GM13977 (cell line): ENCODE measurements around the gene ARID3A.

Source experiments
- DNase-seq: peaks from one replicate; pipeline ENCODE4 v3.0.0; 2012; ENCODE audit warnings: low spot score
- CTCF ChIP-seq: IDR thresholded peaks from 2 replicates; pipeline ENCODE4 v1.5.1; 2012; ENCODE audit warnings: mild to moderate bottlenecking, control low read depth; ENCODE audit not compliant: insufficient read depth; ENCODE audit errors: extremely low read depth, missing control alignments
- in situ Hi-C: fragments of 300-500 bp; cut with MboI; formaldehyde crosslinking; loops from one replicate; pipeline ENCODE4 v1.12.0; 2022; ENCODE audit warnings: low sequenced_read_pairs, low pct_unique_long_range_greater_than_20kb, mixed read lengths, inconsistent platforms; ENCODE audit not compliant: unreplicated experiment

ARID3A gene

GRCh38 chr19:1015782-1016646 lies 90.2 kb downstream of the ARID3A start:
- in situ Hi-C loops, result no loop called here
- no peak for DNase-seq
- no peak for TF ChIP-seq CTCF

- in situ Hi-C loops, result no loop called here
- TF ChIP-seq CTCF, result no peak
Observed at GRCh38 chr19:1016647-1017114, 90.8 kb downstream of the ARID3A start.

GRCh38 chr19:1017115-1017905 lies 91.5 kb downstream of the ARID3A start:
- no peak for DNase-seq
- in situ Hi-C loops, result no loop called here
- TF ChIP-seq CTCF, result no peak

More at GRCh38 chr19:1016647-1017114, 90.8 kb downstream of the ARID3A start:
- DNase-seq, result no peak

GRCh38 chr19:1017906-1018305 lies 92.1 kb downstream of the ARID3A start:
- no peak for DNase-seq
- in situ Hi-C loops, result no loop called here
- TF ChIP-seq CTCF, result no peak

GRCh38 chr19:1018393-1018792 lies 92.6 kb downstream of the ARID3A start:
- no peak for TF ChIP-seq CTCF

GRCh38 chr19:1018932-1019615 lies 93.2 kb downstream of the ARID3A start:
- TF ChIP-seq CTCF, result no peak
- DNase-seq, result no peak
- in situ Hi-C loops, result no loop called here

More at GRCh38 chr19:1018393-1018792, 92.6 kb downstream of the ARID3A start:
- in situ Hi-C loops, result no loop called here
- no peak for DNase-seq
